T47D (cell line): ENCODE data around the gene ODAPH.
A peak's percentile ranks its signal among the peaks of the same experiment; 100 is the strongest.
"Not testable (repeated sequence)": the region's sequence is repeated elsewhere in the genome, so short reads cannot be mapped to it uniquely, and the experiment has no call there.

ENCODE experiments used
- DNase-seq, 2 experiments: peaks; one replicate each; pipeline versions ENCODE4 v3.0.0 to v3.0.0-alpha.2; 2011 to 2012; ENCODE audit warnings: low read depth in 1 of 2, low spot score in 1 of 2
- JUND ChIP-seq: IDR thresholded peaks from 2 replicates; pipeline ENCODE4 v1.6.1; 2012; ENCODE audit warnings: low read depth
- in situ Hi-C: cut with HindIII; loops from 2 replicates; pipeline ENCODE4 v1.10.0; 2016; ENCODE audit warnings: low sequenced_read_pairs, low pct_unique_long_range_greater_than_20kb

Gene ODAPH, protein sequence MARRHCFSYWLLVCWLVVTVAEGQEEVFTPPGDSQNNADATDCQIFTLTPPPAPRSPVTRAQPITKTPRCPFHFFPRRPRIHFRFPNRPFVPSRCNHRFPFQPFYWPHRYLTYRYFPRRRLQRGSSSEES

DNA sequence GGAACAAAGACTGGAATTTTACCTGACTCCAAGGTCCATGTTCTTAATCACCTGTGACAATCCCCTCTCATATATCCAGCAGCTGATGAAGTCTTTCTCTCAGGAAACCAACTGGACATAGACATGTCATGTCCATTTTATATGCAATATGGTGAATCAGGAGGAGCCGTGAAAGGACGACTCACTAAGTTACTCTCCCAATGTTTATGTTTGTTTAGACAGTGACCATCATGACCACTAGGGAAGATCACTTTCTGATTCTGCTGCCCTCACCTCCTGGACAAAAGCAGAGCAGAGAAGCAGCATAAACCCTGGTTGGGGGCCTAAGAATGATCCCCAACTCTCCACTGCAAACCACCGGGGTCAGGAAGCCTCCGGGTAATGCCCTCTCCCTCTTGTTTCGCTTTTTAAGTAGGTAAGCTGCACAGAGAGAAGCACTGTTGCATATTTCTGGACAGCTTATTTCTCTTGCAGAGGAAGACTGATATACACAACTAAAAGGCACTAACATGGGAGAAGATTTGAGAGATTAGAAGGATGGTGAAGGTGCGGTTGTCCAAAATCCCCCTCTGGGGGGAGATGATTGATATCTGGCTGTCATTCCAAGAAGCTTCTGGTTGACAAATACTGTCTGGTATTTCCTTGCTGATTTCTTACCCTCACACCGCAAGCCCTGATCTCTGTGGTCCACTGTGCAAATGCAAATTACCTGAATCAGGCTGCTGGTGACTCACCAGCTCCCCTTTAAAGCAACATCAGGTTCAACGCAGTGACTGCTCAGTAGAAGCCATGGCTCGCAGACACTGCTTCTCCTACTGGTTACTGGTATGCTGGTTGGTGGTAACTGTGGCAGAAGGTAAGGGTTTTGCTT, at the start of gene ODAPH:
TSS of gene ODAPH (plus strand) at position 773 of the 871 bp plus-strand sequence. CDS start at position 790, 17 bp downstream.
- DNase-seq, result peak in 1 of 2 experiments; percentile 63
- in situ Hi-C loops, result no loop called here
- no peak for TF ChIP-seq JUND

- in situ Hi-C loops, DNase-seq: not testable (repeated sequence)
Measured at GRCh38 chr4:75509592-75509991, 46.3 kb upstream of the ODAPH start.

DNA sequence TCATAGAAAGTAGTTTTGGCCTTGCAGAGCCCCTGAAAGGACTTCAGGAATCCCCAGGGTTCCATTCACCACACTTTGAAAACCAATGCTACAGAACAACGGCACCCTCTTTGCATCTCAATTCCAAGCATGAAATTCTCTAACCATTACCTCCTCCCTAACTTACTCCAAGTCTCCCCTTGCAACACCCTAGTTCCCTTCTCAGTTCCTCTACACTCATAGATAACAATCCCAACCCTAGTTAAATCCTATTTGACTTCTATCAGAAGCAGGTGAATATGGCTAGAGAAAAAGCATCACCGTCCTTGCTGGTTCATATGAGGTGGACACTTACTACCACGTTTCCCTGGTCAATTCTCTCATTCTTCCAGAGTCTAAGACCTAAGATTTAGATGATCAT, 44.0 kb upstream of the ODAPH start:
- DNase-seq, result no peak
- no peak for TF ChIP-seq JUND
- in situ Hi-C loops, result no loop called here

GRCh38 chr4:75512386-75513211, 43.3 kb upstream of the ODAPH start:
- no peak for TF ChIP-seq JUND
- in situ Hi-C loops, result no loop called here
- DNase-seq, result no peak

- TF ChIP-seq JUND, result no peak
- DNase-seq, result no peak
- in situ Hi-C loops, result no loop called here
Measured at GRCh38 chr4:75513526-75514130, 42.2 kb upstream of the ODAPH start.

GRCh38 chr4:75514131-75514948, 41.5 kb upstream of the ODAPH start, which contains the start of the genes RCHY1 and THAP6:
Gene RCHY1 (minus strand): TSS chr4:75514403. CDS start chr4:75514286, 117 bp downstream.
Gene THAP6 (plus strand): TSS chr4:75514473. CDS start chr4:75515453, 980 bp downstream.
- in situ Hi-C loops, result no loop called here
- no peak for TF ChIP-seq JUND
- DNase-seq, result peak; percentile 39 to 96

DNA sequence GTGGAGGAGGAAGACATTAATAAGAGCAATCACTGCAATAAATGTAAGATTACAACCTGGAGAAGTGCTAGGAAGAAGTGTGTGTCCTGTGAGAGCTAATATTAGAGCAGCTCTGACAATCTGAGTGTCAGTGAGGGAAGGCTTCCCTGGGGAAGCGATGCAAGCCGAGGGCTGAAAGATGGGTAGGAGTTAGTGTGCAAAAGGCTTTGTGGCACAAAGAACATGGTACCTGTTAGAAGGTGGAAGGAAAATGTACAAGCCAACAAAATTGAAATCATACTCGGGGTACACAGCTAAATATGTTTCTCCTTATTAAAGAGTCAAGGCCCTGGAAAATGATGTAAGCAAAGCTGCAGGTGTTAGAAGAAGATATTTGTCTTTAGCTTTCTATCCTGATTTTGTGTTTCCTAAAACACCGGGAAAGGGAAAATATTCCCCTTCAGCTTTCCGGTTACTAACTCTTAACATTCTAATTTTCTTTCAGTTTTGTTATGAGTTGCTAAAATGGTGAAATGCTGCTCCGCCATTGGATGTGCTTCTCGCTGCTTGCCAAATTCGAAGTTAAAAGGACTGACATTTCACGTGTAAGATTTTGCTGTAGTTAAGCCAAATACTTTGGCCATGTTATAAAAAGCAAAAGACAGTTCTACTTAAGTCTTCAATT, 40.8 kb upstream of the ODAPH start:
- no peak for TF ChIP-seq JUND
- DNase-seq, result no peak
- in situ Hi-C loops, result no loop called here

DNA sequence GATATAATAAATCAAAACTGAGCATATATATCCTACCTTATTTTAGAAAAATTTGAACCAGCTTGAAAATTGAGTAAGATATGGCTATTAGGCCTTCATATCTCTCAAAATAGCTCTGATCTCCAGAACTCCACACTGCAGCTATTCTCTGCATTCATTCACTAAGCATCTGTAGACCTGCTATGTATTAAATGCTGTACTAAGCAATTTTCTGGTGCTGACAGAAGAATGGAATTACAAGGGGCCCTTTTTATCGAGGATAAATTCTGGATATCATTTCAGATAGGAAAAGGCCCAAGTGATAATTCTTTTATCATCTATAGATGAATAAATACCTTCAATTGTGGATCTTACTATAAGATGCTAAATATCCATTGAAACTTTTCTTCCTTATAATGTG, 39.7 kb upstream of the ODAPH start:
- in situ Hi-C loops, result no loop called here
- no peak for TF ChIP-seq JUND
- DNase-seq, result no peak

DNA sequence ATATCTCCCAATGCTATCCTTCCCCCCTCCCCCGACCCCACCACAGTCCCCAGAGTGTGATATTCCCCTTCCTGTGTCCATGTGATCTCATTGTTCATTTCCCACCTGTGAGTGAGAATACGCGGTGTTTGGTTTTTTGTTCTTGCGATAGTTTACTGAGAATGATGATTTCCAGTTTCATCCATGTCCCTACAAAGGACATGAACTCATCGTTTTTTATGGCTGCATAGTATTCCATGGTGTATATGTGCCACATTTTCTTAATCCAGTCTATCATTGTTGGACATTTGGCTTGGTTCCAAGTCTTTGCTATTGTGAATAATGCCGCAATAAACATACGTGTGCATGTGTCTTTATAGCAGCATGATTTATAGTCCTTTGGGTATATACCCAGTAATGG, 36.4 kb upstream of the ODAPH start:
- DNase-seq, in situ Hi-C loops: not testable (repeated sequence)

- in situ Hi-C loops, result no loop called here
- no peak for TF ChIP-seq JUND
- no peak for DNase-seq
Measured at GRCh38 chr4:75525086-75525485, 30.8 kb upstream of the ODAPH start.

- DNase-seq, result no peak
- TF ChIP-seq JUND, result no peak
- in situ Hi-C loops, result no loop called here
Measured at GRCh38 chr4:75525910-75526309, 30.0 kb upstream of the ODAPH start.

DNA sequence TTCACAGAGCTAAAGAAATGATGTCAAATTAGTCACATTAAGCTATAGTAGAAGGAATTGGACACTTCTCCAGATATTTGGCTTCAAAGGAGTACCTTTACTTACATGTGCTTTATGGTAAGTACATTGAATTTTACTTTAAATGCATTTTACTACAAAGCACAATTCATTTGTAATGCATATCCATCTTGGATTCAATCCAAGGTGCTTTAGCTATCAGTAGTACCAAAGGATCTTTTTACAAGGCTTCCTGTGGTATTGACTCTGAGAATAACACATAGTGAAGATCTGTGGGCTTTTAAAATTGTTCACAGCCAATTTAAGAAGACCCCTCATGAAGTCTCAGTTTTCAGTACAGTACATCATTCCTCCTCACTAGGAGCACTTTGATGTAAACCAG, 28.4 kb upstream of the ODAPH start:
- no peak for DNase-seq
- no peak for TF ChIP-seq JUND
- in situ Hi-C loops, result no loop called here
